ENCODE data around the gene PIK3R1.

- no peak for TF ChIP-seq CTCF (IDR thresholded peaks at IDR 0.05)
- no peak for TF ChIP-seq POLR2A (IDR thresholded peaks at IDR 0.05)
- no peak for TF ChIP-seq EP300 (IDR thresholded peaks at IDR 0.05; ENCODE audit: low read depth)
These were observed 75.3 kb downstream of the PIK3R1 start for GRCh38 chr5:68290847-68291246.
